CD4-positive, alpha-beta T cell treated with Interferon gamma for 1 hour (primary cell): ENCODE results near the gene COL4A2.

Experiments
- DNase-seq: peaks from one replicate; pipeline ENCODE4 v3.0.0-alpha.2; 2020

COL4A2 gene

GRCh38 chr13:110360598-110360997, 53.5 kb downstream of the COL4A2 start:
- no peak for DNase-seq

DNA sequence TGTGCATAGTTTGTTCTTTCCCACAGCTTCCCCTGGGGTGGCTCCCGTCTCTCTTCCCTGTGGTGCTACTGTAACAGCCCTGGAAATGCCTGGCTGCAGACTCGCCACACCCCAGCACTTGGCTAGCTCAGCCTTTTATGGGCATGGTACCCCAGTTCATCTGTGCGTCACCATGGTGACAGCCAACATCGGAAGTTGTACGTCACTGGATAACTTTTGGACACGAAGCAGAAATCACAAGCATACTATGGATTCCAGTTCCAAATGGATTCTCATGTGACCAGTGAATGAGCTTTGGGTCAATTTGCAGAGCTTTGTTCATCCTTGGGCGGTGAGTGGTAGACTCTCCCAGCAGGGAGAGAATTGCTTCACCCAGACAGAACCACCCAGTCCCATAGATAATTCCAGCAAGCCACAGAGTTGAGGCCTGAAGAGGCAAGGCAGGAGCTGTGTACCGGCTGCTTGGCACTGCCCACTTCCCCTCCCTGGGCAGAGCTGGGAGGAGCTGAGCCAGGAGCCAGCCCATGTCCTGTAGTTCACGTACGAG, 54.4 kb downstream of the COL4A2 start:
- no peak for DNase-seq

GRCh38 chr13:110363010-110363409, 55.9 kb downstream of the COL4A2 start:
- DNase-seq = no peak

DNA sequence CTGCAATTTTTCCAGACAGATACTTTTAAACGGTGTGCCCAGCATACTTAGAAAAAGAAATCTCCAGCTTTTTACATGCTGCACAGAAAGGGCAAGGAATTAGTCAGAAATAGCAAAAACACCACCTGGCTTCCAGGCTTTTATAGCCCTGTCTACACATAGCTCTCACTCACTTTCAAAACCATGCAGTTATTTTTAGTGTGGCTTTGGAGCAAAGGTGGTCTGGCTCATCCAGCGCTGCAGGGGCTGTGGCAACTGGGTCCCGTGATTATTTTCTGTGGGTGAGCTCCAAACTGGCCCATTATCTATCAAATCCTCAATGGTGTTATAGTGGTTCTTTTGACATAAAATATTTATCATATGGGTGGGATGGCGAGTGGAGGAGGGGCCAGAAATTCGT, 57.0 kb downstream of the COL4A2 start:
- DNase-seq = no peak

GRCh38 chr13:110365876-110366275, 58.8 kb downstream of the COL4A2 start:
- no peak for DNase-seq

DNA sequence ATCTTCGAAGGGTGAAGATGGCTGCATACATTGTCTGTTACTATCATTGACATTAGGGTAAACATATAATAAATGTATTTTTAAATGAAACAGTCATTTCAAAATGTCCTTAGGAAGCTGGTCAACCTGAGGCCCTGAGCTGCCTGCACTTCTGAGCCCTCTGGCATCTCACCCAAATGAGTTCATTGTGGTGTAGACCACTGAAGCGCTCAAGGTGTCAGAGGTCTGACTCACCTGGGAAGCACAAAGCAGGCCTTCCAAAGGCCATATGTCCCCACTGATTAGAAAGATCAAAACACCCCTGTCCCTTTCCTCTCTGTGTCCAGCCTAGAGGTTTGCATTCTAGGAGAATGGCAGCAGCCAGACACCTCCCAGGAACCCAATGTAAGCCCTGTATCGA, 59.6 kb downstream of the COL4A2 start:
- no peak for DNase-seq

GRCh38 chr13:110367620-110368019, 60.5 kb downstream of the COL4A2 start:
- DNase-seq = no peak

DNA sequence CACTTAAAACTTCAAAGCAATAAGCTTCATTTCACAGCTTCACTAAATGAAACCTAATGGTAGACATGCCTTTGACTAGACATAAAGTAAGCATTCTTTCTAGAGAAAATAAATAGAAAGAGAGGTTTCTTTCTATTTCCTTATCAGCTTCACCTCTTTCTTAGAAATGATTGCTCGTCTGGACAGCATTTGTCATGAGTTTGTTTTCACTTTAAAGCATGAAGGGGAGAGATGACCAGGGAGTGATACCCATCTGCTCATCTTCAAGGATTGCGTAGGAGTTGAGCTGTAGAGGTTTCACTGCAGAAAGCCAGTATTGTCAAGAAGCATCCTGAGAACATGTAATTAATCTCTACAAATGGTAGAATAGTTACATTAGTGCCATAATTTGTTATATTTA, 61.3 kb downstream of the COL4A2 start:
- no peak for DNase-seq

DNA sequence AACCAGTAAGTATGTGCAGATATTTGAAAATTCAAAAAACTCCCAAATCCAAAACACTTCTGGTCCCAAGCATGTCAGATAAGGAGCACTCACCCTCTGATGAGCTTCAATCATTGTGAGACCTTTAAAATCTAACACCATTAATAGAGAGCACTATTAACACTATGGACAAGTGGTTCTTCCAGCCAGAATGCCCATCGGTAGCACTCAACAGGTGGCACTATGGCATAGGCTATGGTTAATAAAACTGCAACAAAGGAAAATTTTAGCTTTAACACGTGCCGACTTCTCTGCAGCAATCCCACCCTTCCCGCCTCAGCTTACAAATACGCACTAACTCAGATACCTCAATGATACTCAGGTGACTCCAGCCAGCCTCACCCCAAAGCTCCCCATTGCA, 62.3 kb downstream of the COL4A2 start:
- no peak for DNase-seq

DNA sequence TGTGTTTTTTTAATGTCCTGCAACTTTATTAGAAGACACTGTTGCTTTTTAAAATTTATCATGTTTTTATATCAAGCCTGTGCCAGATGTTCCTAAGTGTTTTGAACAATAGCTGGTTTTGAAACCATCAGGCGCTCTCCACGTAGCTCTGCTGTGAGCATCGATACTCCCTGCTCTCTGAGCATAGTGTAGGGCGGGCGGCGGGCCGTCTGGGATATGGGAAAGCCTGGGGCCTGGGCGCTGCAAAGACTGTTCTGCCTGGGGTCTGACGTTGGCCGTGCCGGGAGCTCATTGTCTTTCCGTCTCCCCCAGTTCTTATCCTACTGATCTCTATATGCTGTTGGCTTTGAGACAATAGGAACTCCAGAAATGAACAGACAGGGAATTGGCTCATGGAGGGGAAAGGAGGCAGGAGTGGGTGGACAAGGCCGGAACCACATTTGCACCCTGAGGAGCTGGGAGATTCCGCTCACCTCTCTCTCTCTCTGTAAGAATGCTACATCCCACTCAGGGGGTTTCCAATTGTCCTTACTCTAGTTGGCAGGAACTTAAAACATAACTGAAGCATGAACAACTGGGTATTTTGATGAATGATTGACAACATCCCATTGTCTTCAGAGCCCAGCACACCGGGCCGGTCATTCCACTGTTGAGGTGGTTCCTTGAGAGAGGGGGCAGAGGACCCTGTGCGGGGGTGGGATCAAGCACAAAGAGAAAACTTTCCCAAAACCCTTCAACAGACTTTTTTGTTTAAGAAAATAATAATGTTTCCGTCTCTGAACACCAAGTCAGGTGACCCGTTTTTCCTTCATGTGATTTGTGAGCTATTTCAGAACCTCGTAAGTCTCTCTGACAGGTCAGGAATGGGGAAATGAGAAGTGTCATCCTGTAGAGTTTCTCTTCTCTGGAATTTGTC, 64.7 kb downstream of the COL4A2 start:
- no peak for DNase-seq

GRCh38 chr13:110372676-110373075, 65.6 kb downstream of the COL4A2 start:
- DNase-seq = no peak

DNA sequence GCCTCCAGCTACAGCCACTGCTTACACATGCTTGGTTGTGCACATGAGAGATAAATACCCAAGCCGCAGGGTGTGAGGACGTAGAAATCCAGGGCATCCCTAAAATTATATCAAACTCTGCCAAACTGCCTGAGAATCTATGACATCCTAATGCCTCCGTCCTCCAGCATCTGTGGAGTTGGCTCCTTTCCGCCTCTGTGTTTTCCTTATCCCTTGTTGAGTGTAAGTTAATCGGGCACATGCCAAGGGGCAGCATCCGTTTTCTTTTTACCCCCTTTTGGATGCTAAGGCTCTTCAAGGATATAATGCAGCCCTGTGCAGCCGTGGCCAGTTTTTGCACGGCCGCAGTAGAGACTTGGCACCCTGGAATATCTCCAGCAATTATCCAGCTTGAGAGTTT, 66.5 kb downstream of the COL4A2 start:
- DNase-seq = no peak

DNA sequence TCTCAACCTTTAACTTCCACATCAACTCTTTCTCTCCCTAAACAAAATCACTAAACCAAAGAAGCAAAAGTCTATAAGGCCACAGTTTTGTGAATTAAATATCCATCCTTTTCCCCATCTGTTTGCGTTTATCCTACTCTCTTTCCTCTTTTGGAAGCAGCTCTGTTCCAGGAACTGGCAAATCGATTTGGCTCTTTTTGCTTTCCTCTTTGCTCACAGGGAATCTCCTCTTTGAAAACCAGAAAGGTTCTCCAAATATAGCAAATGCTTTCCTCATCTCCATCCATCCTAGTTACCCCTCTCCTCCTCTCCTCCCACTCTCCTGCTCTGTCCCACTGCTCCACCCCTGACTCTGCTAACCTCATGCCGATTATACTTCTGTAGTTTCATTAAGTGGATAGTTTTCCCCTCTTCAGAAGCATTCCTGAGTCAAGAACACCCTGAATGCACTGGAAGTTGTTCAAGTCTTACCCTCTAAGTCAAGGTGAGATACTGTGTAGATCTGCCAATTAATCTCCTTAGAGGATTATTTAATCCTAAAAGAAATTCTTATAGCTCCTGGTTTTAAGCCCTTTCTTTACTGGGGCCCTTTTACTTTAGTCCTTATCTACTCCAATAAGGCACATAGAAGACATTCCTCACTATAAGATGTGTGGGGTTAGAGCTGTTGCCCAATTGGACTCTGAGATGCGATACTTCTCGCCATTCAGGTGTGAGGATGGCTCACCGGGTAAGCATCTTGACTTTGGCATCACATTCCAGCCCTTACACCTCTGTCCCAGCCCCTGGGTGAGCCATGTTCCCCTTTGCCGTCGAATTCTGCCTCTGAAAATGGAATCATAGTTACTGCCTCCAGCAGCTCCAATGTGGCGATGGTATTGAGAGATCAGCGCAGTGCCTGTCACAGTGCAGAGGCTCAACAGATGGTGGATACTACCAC, 67.6 kb downstream of the COL4A2 start:
- no peak for DNase-seq

GRCh38 chr13:110376120-110376519, 69.0 kb downstream of the COL4A2 start:
- no peak for DNase-seq

- DNase-seq = no peak
Observed at GRCh38 chr13:110377178-110377825, 70.2 kb downstream of the COL4A2 start.

DNA sequence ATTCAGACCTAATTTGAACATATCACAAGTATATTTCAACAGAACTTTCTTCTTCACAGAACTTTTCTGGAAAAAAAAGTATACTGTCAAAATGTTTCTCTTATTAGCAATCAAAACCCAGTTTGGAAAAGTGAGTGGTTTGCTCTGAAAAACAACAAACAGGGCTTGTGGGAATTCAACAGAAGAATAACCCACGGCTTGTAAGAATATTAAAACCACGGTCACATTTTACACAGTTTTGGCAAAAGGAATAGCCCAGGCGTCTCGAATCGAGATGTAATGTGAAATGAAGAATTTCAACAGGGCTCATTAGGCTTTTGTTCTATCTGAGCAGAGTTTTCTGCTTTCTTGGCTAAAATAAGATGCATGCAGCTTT, 70.7 kb downstream of the COL4A2 start:
- DNase-seq = no peak

DNA sequence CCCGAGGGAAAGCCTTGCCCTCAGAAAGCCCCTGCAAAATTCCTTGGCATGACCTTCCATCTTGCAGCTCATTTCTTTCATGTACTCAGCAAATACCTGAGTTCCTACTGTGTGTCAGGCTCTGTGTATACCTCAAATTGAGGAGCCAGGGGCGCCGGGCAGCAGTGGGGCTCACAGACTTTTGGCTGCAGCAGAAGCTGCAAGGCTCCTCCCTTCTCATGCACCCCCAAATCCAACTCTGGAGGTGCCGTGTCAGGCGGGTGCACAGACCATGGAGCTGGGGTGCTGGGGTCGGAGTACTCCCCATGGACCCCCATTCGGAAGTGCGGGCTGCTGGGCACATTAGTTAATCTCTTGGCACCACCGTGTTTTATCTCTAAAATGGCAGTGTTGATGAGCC, 72.3 kb downstream of the COL4A2 start:
- no peak for DNase-seq

DNA sequence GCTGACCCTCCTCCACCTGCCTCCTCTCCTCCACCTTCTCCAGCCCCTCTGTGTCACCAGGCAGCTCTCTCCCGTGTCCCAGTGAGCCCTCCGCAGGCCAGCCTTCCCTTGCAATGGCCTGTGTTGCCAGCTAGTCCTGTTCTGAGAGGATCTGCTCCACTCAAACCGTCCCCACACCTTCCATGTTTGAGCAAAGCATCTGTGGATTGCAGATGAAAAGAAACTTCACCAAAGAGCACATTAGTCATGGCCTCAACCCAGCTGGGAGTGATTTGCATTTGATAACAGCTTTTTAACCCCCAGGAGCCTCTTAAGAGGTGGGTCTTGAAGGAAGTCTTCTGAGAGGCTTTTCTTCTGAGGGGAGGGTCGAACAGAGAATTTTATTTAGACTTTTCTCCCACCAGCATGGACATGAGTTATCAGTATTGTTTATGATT, 72.8 kb downstream of the COL4A2 start:
- no peak for DNase-seq

DNA sequence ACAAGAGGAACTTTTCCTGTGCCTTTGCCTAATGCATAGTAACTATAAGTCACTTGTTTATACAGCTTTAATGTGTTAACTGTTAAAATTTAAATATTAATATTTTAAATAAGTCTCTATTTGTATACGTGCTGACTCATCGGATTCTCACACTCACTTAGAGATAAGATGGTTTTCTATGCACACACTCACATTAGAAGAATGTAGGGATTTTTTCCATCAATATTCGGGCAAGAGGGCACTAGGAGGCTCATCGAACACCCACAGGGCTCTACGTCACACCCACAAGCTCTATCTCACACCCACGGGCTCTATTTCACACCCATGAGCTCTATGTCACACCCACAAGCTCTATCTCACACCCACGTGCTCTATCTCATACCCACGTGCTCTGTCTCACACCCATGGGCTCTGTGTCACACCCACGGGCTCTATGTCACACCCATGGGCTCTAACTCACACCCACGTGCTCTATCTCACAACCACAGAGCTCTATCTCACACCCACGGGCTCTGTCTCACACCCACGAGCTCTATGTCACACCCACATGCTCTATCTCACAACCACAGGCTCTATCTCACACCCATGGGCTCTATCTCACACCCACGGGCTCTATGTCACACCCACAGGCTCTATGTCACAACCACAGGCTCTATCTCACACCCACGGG, 73.4 kb downstream of the COL4A2 start:
- DNase-seq = no peak

DNA sequence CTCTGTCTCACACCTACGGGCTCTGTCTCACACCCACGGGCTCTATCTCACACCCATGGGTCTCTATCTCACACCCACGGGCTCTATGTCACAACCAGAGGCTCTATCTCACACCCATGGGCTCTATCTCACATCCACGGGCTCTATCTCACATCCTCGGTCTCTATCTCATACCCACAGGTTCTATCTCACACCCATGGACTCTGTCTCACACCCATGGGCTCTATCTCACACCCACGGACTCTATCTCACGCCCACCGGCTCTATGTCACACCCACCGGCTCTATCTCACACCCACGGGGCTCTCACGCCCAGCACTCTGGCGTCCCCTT, 73.9 kb downstream of the COL4A2 start:
- no peak for DNase-seq

GRCh38 chr13:110382229-110382628, 75.1 kb downstream of the COL4A2 start:
- no peak for DNase-seq

DNA sequence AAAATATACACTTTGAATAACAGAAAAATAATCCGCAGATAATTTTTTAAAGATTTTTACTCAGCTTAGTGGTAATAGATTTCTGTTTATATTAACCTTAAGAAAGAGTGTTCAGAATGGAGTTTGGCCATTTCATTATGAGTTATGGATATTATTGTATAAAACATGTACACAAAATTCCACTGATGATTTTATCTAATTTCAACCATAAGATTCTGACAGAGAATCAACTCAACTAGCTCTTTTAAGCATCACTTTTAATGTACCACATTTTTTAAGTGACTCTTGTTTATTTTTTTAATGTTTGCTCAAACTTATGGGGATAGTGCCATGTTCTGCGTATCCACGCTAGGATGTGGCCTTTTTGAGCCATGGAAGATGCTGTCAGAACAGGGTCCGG, 75.7 kb downstream of the COL4A2 start:
- DNase-seq = no peak
